Superior temporal gyrus (tissue), 1 donor: Measurements from ENCODE around the gene CDKN2D.
"Not testable (repeated sequence)": the region's sequence is repeated elsewhere in the genome, so short reads cannot be mapped to it uniquely, and the experiment has no call there.

Experiments used
- DNase-seq: peaks from one replicate; pipeline ENCODE4 v3.0.0-alpha.2; 2016; ENCODE audit errors: extremely low spot score

CDKN2D gene

GRCh38 chr19:10551698-10552301, 17.0 kb downstream of the CDKN2D start:
- peak; percentile 20 for DNase-seq

- DNase-seq, result not testable (repeated sequence)
These were observed 17.8 kb downstream of the CDKN2D start for GRCh38 chr19:10551006-10551405.

GRCh38 chr19:10550336-10550735, 18.4 kb downstream of the CDKN2D start:
- no peak for DNase-seq

- DNase-seq, result no peak
These were observed 19.0 kb downstream of the CDKN2D start for GRCh38 chr19:10549733-10550132.

- DNase-seq, result no peak
These were observed 20.0 kb downstream of the CDKN2D start for GRCh38 chr19:10548746-10549276.

- DNase-seq, result no peak
These were observed 22.0 kb downstream of the CDKN2D start for GRCh38 chr19:10546817-10547216.

GRCh38 chr19:10544753-10545251, 24.0 kb downstream of the CDKN2D start:
- no peak for DNase-seq

GRCh38 chr19:10544242-10544752, 24.5 kb downstream of the CDKN2D start:
- DNase-seq, result no peak

GRCh38 chr19:10543420-10544241, 25.1 kb downstream of the CDKN2D start, which contains the start of gene ATG4D:
Gene ATG4D (plus strand): TSS chr19:10543904. CDS start chr19:10544091, 187 bp downstream.
- peak; percentile 83 for DNase-seq

- DNase-seq, result peak; percentile 11
These were observed 25.7 kb downstream of the CDKN2D start for GRCh38 chr19:10543059-10543419.

GRCh38 chr19:10539016-10539415, 29.8 kb downstream of the CDKN2D start:
- not testable (repeated sequence) for DNase-seq

GRCh38 chr19:10538204-10538983, 30.4 kb downstream of the CDKN2D start:
- DNase-seq, result no peak

- no peak for DNase-seq
These were observed 31.1 kb downstream of the CDKN2D start for GRCh38 chr19:10537668-10538067.

GRCh38 chr19:10535613-10536012, 33.2 kb downstream of the CDKN2D start:
- no peak for DNase-seq

- DNase-seq, result no peak
These were observed 35.0 kb downstream of the CDKN2D start for GRCh38 chr19:10533646-10534386.

- no peak for DNase-seq
These were observed 36.3 kb downstream of the CDKN2D start for GRCh38 chr19:10532457-10532856.

GRCh38 chr19:10526887-10527286, 41.9 kb downstream of the CDKN2D start:
- not testable (repeated sequence) for DNase-seq

GRCh38 chr19:10525636-10526035, 43.1 kb downstream of the CDKN2D start:
- no peak for DNase-seq

- DNase-seq, result no peak
These were observed 45.6 kb downstream of the CDKN2D start for GRCh38 chr19:10523135-10523636.

- DNase-seq, result no peak
These were observed 47.2 kb downstream of the CDKN2D start for GRCh38 chr19:10521461-10522171.
